AG04449 (cell line): ENCODE measurements around the gene STUB1.

Experiments
- CTCF ChIA-PET: fragments of 350-600 bp; formaldehyde crosslinking; extraction: SDS; loops from one replicate; lab custom pipeline; 2021; ENCODE audit warnings: antibody characterized with exemption; lab: Yijun Ruan, JAX
- POLR2A ChIA-PET: fragments of 400-600, 350-600 bp; formaldehyde crosslinking; extraction: SDS; loops from one replicate; lab custom pipeline; 2020; ENCODE audit warnings: antibody characterized with exemption, inconsistent platforms; lab: Yijun Ruan, JAX
- DNase-seq: peaks from one replicate; pipeline ENCODE4 v3.0.0-alpha.2; 2010; ENCODE audit warnings: low read depth, low spot score
- H3K4me3 ChIP-seq: 2 replicates; pipeline ENCODE4 v1.5.1; 2011; ENCODE audit warnings: low read depth, mild to moderate bottlenecking, control low read depth, low read length
- TF ChIP-seq, protein P1 (sequence below): IDR thresholded peaks from one replicate; pipeline ENCODE4 v1.5.1; 2011; ENCODE audit warnings: mild to moderate bottlenecking, moderate library complexity, low read length, control low read depth, inconsistent platforms; ENCODE audit not compliant: insufficient read depth; ENCODE audit errors: missing control alignments

STUB1 gene

DNA sequence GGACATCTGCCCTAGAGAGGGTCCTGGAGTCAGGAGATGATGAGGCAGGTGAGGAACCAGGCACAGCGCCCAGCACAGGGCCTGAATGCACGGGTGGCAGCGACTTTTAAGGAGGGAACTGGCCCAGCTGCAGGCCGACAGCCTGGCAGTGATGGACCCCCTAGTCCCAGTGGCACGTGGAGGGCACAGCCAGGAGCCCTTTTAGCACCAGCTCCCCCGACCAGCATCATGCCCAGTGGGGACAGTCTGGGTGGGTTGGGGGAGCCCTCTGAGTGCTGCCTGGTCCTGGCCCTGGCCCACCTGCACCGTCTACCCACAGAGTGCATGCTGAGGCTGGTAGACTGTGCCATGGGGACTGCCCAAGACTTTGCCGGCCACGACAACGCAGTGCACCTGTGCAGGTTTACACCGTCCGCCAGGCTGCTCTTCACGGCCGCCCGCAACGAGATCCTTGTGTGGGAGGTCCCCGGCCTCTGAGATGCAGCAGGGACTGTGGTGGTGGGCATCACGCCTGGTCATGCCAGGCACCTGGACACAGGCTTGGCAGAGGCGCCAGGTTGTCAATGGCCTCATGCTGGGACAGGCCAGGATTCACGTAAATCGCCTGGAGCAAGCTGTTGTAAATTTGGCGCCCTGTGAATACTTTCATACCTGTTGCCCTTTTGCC, 13.0 kb upstream of the STUB1 start:
- no peak overlapping the region for H3K4me3 ChIP-seq
- ChIA-PET POLR2A (interaction anchor here (1.0 to 1.5 kb wide), 2 partner anchors 9 to 41 kb away, joined by 3 to 4 read pairs; no protein-coding TSS in a partner anchor), CTCF (interaction anchor here (0.6 to 2.7 kb wide), 26 partner anchors 8 to 127 kb away, joined by 3 to 21 read pairs (median 4); partner anchors contain the start of genes CHTF18, RHBDL1, STUB1 and WDR90)
- DNase-seq, result no peak
- TF ChIP-seq, protein P1, sequence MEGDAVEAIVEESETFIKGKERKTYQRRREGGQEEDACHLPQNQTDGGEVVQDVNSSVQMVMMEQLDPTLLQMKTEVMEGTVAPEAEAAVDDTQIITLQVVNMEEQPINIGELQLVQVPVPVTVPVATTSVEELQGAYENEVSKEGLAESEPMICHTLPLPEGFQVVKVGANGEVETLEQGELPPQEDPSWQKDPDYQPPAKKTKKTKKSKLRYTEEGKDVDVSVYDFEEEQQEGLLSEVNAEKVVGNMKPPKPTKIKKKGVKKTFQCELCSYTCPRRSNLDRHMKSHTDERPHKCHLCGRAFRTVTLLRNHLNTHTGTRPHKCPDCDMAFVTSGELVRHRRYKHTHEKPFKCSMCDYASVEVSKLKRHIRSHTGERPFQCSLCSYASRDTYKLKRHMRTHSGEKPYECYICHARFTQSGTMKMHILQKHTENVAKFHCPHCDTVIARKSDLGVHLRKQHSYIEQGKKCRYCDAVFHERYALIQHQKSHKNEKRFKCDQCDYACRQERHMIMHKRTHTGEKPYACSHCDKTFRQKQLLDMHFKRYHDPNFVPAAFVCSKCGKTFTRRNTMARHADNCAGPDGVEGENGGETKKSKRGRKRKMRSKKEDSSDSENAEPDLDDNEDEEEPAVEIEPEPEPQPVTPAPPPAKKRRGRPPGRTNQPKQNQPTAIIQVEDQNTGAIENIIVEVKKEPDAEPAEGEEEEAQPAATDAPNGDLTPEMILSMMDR, result no peak

DNA sequence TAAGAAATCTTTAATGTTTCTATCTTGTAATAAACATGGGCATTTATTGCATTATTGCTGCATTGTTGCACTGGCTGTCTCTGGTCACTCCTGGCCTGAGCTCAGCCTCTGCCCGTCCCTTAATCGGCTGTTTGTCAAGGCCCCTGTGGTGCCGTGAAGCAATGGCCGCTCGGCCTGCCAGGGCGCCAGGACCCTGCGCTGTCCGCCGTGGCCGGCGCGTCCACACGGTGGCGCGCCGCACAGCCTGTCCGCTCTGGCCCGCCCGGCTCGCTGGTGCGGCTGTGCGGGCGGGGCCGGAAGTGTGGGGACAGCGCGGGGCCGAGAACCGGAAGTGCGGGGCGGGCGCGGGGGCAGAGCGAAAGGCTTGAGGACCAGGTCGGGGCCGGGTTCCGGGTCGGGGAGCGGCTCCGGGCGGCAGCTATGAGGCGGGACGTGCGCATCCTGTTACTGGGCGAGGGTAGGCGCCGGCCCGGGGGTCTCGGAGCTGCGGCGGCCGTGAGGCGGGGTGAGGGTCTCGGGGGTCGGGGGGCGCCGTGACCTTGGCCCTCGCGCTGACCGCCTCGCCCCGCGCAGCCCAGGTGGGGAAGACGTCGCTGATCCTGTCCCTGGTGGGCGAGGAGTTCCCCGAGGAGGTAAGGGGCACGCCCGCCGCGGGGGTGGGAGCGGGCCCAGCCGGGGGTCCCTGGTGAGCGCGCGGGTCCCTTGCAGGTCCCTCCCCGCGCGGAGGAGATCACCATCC, 12.3 kb upstream of the STUB1 start, which contains the start of gene RHOT2:
TSS of gene RHOT2 (plus strand) at position 353 of the 739 bp plus-strand sequence. CDS start at position 421, 68 bp downstream.
- no peak for DNase-seq
- H3K4me3 ChIP-seq, result peak within 1 kb of the TSS; percentile 85
- TF ChIP-seq, protein P1, result peak; percentile 81
- ChIA-PET CTCF (interaction anchor here (0.6 to 2.7 kb wide), 28 partner anchors 8 to 129 kb away, joined by 3 to 21 read pairs (median 4); partner anchors contain the start of genes CHTF18, RHBDL1, STUB1 and WDR90), POLR2A (interaction anchor here (1.0 to 1.9 kb wide), 3 partner anchors 8 to 41 kb away, joined by 3 to 6 read pairs (median 4); no protein-coding TSS in a partner anchor)

DNA sequence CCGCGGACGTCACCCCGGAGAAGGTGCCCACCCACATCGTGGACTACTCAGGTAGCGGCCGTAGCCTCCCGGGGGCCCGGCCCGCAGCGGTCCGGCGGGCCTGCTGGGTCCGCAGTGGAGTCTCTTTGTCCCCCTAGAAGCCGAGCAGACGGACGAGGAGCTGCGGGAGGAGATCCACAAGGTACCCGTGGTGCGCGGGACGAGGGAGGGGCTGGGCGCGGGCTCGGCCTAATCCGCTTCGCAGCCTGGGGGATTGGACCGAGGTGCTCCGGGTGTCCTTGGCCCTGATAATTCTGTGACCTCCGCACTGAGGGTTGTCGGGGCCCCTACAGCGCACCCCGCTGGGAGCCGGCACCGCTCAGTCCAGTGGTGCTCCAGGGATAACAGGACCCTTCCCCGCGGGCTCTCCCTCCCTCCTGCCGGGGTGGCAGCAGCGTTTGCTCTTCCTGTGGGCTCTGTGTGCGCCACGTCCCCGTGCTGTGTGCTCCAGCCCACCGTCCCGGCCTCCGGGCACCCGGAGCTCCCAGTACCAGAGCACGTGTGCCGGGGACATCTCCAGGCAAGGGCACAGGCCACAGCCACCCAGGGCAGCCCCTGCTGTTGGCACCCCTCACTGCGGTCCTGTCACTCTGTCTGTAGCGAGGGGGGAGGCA, 11.6 kb upstream of the STUB1 start:
- POLR2A ChIA-PET, result interaction anchor here (1.0 to 1.9 kb wide), 2 partner anchors 10 to 42 kb away, joined by 4 to 6 read pairs; no protein-coding TSS in a partner anchor
- CTCF ChIA-PET, result interaction anchor here (0.7 to 2.7 kb wide), 12 partner anchors 7 to 130 kb away, joined by 3 to 13 read pairs (median 8); partner anchors contain the start of gene RHBDL1
- TF ChIP-seq, protein P1, result no peak
- DNase-seq, result no peak
- H3K4me3 ChIP-seq, result peak overlapping the region; percentile 85

DNA sequence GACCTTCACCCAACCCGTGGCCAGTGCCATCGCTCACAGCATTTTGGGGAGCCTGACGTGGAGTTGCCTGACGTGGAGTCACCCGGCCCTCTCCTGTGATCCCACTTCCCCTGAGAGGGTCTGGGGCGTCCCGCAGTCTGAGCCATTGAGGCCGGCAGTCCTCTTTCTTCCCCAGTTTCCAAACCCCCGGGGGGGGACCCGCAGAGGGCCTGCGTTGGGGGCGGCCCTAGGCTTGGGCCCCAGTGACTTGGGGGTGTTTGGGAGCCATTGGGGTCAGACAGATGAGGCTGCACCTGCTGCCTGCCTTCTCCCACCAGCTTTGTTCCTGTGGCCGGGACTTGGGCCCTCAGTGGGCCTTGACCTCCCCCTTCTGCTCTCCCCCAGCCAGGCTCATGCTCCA, 10.5 kb upstream of the STUB1 start:
- POLR2A ChIA-PET, result interaction anchor here (0.5 to 1.9 kb wide), 2 partner anchors 9 to 86 kb away, joined by 5 to 6 read pairs; no protein-coding TSS in a partner anchor
- peak overlapping the region; percentile 85; the same call in 1 of the 2 replicates for H3K4me3 ChIP-seq
- TF ChIP-seq, protein P1, result no peak
- CTCF ChIA-PET, result interaction anchor here (1.2 kb wide), 1 partner anchor 11 kb away, joined by 3 read pairs; the partner anchor contains the start of gene STUB1
- DNase-seq, result no peak

DNA sequence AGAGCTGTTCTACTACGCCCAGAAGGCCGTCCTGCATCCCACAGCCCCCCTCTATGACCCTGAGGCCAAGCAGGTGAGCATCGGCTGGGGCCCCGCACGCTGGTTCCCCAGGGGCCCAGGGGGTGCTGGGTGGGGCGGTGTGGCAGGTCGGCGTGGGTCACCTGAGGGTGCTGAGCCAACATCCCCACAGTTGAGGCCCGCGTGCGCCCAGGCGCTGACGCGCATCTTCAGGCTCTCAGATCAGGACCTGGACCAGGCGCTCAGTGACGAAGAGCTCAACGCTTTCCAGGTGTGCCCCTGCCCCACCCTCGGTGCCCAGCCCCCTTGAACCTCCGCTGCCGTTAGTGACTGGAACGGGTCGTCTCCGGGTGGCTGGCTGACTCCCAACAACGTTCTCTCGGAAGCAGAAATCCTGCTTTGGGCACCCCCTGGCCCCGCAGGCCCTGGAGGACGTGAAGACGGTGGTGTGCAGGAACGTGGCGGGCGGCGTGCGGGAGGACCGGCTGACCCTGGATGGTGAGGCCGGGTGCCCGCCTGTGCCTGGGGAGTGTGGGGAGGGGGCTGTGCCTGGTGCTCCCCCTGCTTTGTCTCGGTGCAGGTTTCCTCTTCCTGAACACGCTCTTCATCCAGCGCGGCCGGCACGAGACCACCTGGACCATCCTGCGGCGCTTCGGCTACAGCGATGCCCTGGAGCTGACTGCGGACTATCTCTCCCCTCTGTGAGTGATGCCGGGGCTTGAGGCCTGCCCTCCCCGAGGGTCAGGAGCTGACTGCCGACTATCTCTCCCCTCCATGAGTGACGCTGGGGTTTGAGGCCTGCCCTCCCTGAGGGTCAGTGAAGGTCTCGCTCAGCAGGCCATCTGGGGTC, 9.5 kb upstream of the STUB1 start:
- CTCF ChIA-PET, result interaction anchor here (0.9 to 1.2 kb wide), 3 partner anchors 9 to 50 kb away, joined by 3 to 4 read pairs (median 3); partner anchors contain the start of gene ANTKMT
- DNase-seq, result no peak
- H3K4me3 ChIP-seq, result no peak overlapping the region
- POLR2A ChIA-PET, result interaction anchor here (0.6 to 0.9 kb wide), 2 partner anchors 10 to 100 kb away, joined by 3 read pairs; partner anchors contain the start of gene STUB1
- TF ChIP-seq, protein P1, result no peak
